ENCODE results near the gene FLNC. TPM values are rescaled to one million over a fixed set of nuclear protein-coding genes. Genes with fewer than 3 reads are reported as not detected.

FLNC gene
- 0.03 and 0.05 TPM in 2 replicates for total RNA-seq (2014; rRNA removed; shearing (Covaris generic))

GRCh38 chr7:128830231-128831177, at the start of gene FLNC:
FLNC (plus strand) TSS chr7:128830406; CDS start chr7:128830638, 232 bp downstream.
- no peak for DNase-seq (ENCODE audit: low spot score)

- no peak for DNase-seq (ENCODE audit: low spot score)
Observed at GRCh38 chr7:128781126-128781525, 49.1 kb upstream of the FLNC start.

GRCh38 chr7:128781851-128782250, 48.4 kb upstream of the FLNC start:
- DNase-seq (ENCODE audit: low spot score), result no peak

GRCh38 chr7:128783143-128783861, 46.9 kb upstream of the FLNC start:
- peak; percentile 69 for DNase-seq (ENCODE audit: low spot score)

GRCh38 chr7:128785738-128786137, 44.5 kb upstream of the FLNC start:
- no peak for DNase-seq (ENCODE audit: low spot score)

GRCh38 chr7:128788446-128789412, 41.5 kb upstream of the FLNC start:
- no peak for DNase-seq (ENCODE audit: low spot score)

GRCh38 chr7:128790315-128791041, 39.7 kb upstream of the FLNC start:
- DNase-seq (ENCODE audit: low spot score), result no peak

GRCh38 chr7:128791121-128791971, 38.9 kb upstream of the FLNC start, which contains the start of gene CCDC136:
CCDC136 (plus strand) TSS chr7:128791968; CDS start chr7:128792412, 444 bp downstream.
- peak; percentile 32 for DNase-seq (ENCODE audit: low spot score)

- no peak for DNase-seq (ENCODE audit: low spot score)
Observed at GRCh38 chr7:128791972-128792327, 38.3 kb upstream of the FLNC start.

- DNase-seq (ENCODE audit: low spot score), result no peak
Observed at GRCh38 chr7:128792471-128793180, 37.6 kb upstream of the FLNC start.

- no peak for DNase-seq (ENCODE audit: low spot score)
Observed at GRCh38 chr7:128793181-128793547, 37.0 kb upstream of the FLNC start.

- no peak for DNase-seq (ENCODE audit: low spot score)
Observed at GRCh38 chr7:128794020-128794419, 36.2 kb upstream of the FLNC start.

- no peak for DNase-seq (ENCODE audit: low spot score)
Observed at GRCh38 chr7:128794436-128794835, 35.8 kb upstream of the FLNC start.

- DNase-seq (ENCODE audit: low spot score), result no peak
Observed at GRCh38 chr7:128795129-128795528, 35.1 kb upstream of the FLNC start.

- DNase-seq (ENCODE audit: low spot score), result no peak
Observed at GRCh38 chr7:128796327-128796726, 33.9 kb upstream of the FLNC start.

GRCh38 chr7:128799451-128799850, 30.8 kb upstream of the FLNC start:
- DNase-seq (ENCODE audit: low spot score), result no peak

GRCh38 chr7:128800567-128800966, 29.6 kb upstream of the FLNC start:
- no peak for DNase-seq (ENCODE audit: low spot score)

- DNase-seq (ENCODE audit: low spot score), result no peak
Observed at GRCh38 chr7:128801003-128801402, 29.2 kb upstream of the FLNC start.

All from HT-29 (cell line).